Measurements from ENCODE around the gene NDST4. TPM values are rescaled to one million over a fixed set of nuclear protein-coding genes. Genes with fewer than 3 reads are reported as not detected.

NDST4 gene
- total and polyA plus RNA-seq, 4 donors: not detected

- TF ChIP-seq REST (IDR thresholded peaks at IDR 0.05) (no peak), CTCF (IDR thresholded peaks at IDR 0.05; ENCODE audit: low read depth, low read length, missing input control) (no peak), SP1 (IDR thresholded peaks at IDR 0.05) (no peak), RXRA (IDR thresholded peaks at IDR 0.05) (no peak), HNF4G (IDR thresholded peaks at IDR 0.05) (no peak), HNF4A (conservative IDR thresholded peaks at IDR 0.05) (no peak), GABPA (IDR thresholded peaks at IDR 0.05 in 1 of 2, conservative IDR thresholded peaks at IDR 0.05 in 1 of 2) (no peak), MAX (IDR thresholded peaks at IDR 0.05) (no peak)
Measured at GRCh38 chr4:114785570-114785969, 327.9 kb downstream of the NDST4 start.

GRCh38 chr4:114783215-114783595 is 330.2 kb downstream of the NDST4 start:
- H3K9ac ChIP-seq (ENCODE audit: low read depth in 1 of 2, low read length in 2 of 2): no peak overlapping the region
- TF ChIP-seq RAD21 (IDR thresholded peaks at IDR 0.05) (no peak), FOXA2 (IDR thresholded peaks at IDR 0.05) (no peak), RXRA (IDR thresholded peaks at IDR 0.05) (no peak)
- peaks cover 0 to 5% (median under 1%) of the 10 kb centered on the region in 4 donors for H3K27me3 ChIP-seq (ENCODE audit: control insufficient read depth in 4 of 4, insufficient read depth in 4 of 4, low read length in 3 of 4)
- no peaks in the 10 kb centered on the region for H3K9me3 ChIP-seq (ENCODE audit: control insufficient read depth in 4 of 4, low read length in 3 of 4)
- H3K36me3 ChIP-seq (ENCODE audit: control insufficient read depth in 4 of 4, insufficient read depth in 3 of 4, low read depth in 1 of 4, low read length in 3 of 4): no peaks in the 10 kb centered on the region
- H3K4me3 ChIP-seq (ENCODE audit: low read depth in 1 of 3, low read length in 3 of 3): no peak overlapping the region
- H3K27ac ChIP-seq (ENCODE audit: low read depth in 1 of 2, low read length in 2 of 2): no peak overlapping the region
- no peak for DNase-seq (ENCODE audit: low spot score)
- no peaks in the 10 kb centered on the region for H3K4me1 ChIP-seq (ENCODE audit: control insufficient read depth in 4 of 4, insufficient read depth in 4 of 4, low read length in 3 of 4)
- WGBS: 68% methylated on average over 3 of the region's 3 CpGs

More at GRCh38 chr4:114785570-114785969, 327.9 kb downstream of the NDST4 start:
- DNase-seq (ENCODE audit: low spot score): no peak
- peaks cover 0 to 2% (median under 1%) of the 10 kb centered on the region in 4 donors for H3K27me3 ChIP-seq (ENCODE audit: control insufficient read depth in 4 of 4, insufficient read depth in 4 of 4, low read length in 3 of 4)
- H3K27ac ChIP-seq (ENCODE audit: low read depth in 1 of 2, low read length in 2 of 2): no peak overlapping the region
- H3K4me3 ChIP-seq (ENCODE audit: low read depth in 1 of 3, low read length in 3 of 3): no peak overlapping the region
- H3K9ac ChIP-seq (ENCODE audit: low read depth in 1 of 2, low read length in 2 of 2): no peak overlapping the region
- no peaks in the 10 kb centered on the region for H3K4me1 ChIP-seq (ENCODE audit: control insufficient read depth in 4 of 4, insufficient read depth in 4 of 4, low read length in 3 of 4)
- no peaks in the 10 kb centered on the region for H3K36me3 ChIP-seq (ENCODE audit: control insufficient read depth in 4 of 4, insufficient read depth in 3 of 4, low read depth in 1 of 4, low read length in 3 of 4)
- H3K9me3 ChIP-seq (ENCODE audit: control insufficient read depth in 4 of 4, low read length in 3 of 4): no peaks in the 10 kb centered on the region

- WGBS: 56% methylated on average over 6 of the region's 6 CpGs
- TF ChIP-seq HNF4G (IDR thresholded peaks at IDR 0.05) (no peak), GABPA (IDR thresholded peaks at IDR 0.05 in 1 of 2, conservative IDR thresholded peaks at IDR 0.05 in 1 of 2) (no peak), FOXA1 (IDR thresholded peaks at IDR 0.05) (no peak), NR2F2 (IDR thresholded peaks at IDR 0.05) (no peak), CTCF (IDR thresholded peaks at IDR 0.05; ENCODE audit: low read depth, low read length, missing input control) (no peak), TAF1 (conservative IDR thresholded peaks at IDR 0.05) (no peak), ZBTB33 (IDR thresholded peaks at IDR 0.05) (no peak), SP1 (IDR thresholded peaks at IDR 0.05) (no peak), FOXA2 (IDR thresholded peaks at IDR 0.05) (no peak), RXRA (IDR thresholded peaks at IDR 0.05) (no peak), RAD21 (IDR thresholded peaks at IDR 0.05) (no peak), JUND (IDR thresholded peaks at IDR 0.05) (no peak)
- Histone ChIP-seq H3K27ac (ENCODE audit: low read depth in 1 of 2, low read length in 2 of 2) (no peak overlapping the region), H3K9ac (ENCODE audit: low read depth in 1 of 2, low read length in 2 of 2) (no peak overlapping the region), H3K9me3 (ENCODE audit: control insufficient read depth in 4 of 4, low read length in 3 of 4) (no peaks in the 10 kb centered on the region), H3K36me3 (ENCODE audit: control insufficient read depth in 4 of 4, insufficient read depth in 3 of 4, low read depth in 1 of 4, low read length in 3 of 4) (no peaks in the 10 kb centered on the region), H3K4me3 (ENCODE audit: low read depth in 1 of 3, low read length in 3 of 3) (no peak overlapping the region), H3K27me3 (ENCODE audit: control insufficient read depth in 4 of 4, insufficient read depth in 4 of 4, low read length in 3 of 4) (peaks cover 0 to 5% (median under 1%) of the 10 kb centered on the region in 4 donors), H3K4me1 (ENCODE audit: control insufficient read depth in 4 of 4, insufficient read depth in 4 of 4, low read length in 3 of 4) (no peaks in the 10 kb centered on the region)
- no peak for DNase-seq (ENCODE audit: low spot score)
Measured at GRCh38 chr4:114782415-114783214, 330.8 kb downstream of the NDST4 start.

Measured in liver (tissue), 9 donors.